SU-DHL-6 (cell line): ENCODE measurements around the gene PCDHB1.

Source experiments
- CTCF ChIP-seq: fragments of 200-600 bp; sonication (generic); IDR thresholded peaks from one replicate; pipeline ENCODE4 v1.5.1; 2017; ENCODE audit warnings: antibody characterized with exemption, mild to moderate bottlenecking, low read length, moderate library complexity; ENCODE audit not compliant: insufficient read depth, poor library complexity, severe bottlenecking
- EZH2phosphoT487 ChIP-seq: fragments of 200-600 bp; sonication (generic), shearing (Covaris generic); conservative IDR thresholded peaks from 2 replicates; pipeline ENCODE4 v1.6.1; 2018; ENCODE audit warnings: mild to moderate bottlenecking, antibody characterized with exemption, low read length, moderate library complexity, mixed read lengths

GRCh38 chr5:141105350-141105749 lies 54.2 kb downstream of the PCDHB1 start:
- TF ChIP-seq CTCF = no peak
- no peak for TF ChIP-seq EZH2phosphoT487
